HG02970 (cell line): ENCODE data around the gene ABHD16B.
"Not testable (repeated sequence)": the region's sequence is repeated elsewhere in the genome, so short reads cannot be mapped to it uniquely, and the experiment has no call there.

Experiments
- ATAC-seq: cut with Tn5 transposase; IDR thresholded peaks from one replicate; pipeline ENCODE4 v1.9.1; 2021; ENCODE audit warnings: mild to moderate bottlenecking, moderate library complexity, moderate number of reproducible peaks; ENCODE audit not compliant: unreplicated experiment, low FRiP score

ABHD16B gene

GRCh38 chr20:63833776-63834490 is 27.4 kb upstream of the ABHD16B start:
- ATAC-seq: no peak

- no peak for ATAC-seq
Measured at GRCh38 chr20:63834491-63834880, 26.8 kb upstream of the ABHD16B start.

- no peak for ATAC-seq
Measured at GRCh38 chr20:63835021-63835858, 26.1 kb upstream of the ABHD16B start.

DNA sequence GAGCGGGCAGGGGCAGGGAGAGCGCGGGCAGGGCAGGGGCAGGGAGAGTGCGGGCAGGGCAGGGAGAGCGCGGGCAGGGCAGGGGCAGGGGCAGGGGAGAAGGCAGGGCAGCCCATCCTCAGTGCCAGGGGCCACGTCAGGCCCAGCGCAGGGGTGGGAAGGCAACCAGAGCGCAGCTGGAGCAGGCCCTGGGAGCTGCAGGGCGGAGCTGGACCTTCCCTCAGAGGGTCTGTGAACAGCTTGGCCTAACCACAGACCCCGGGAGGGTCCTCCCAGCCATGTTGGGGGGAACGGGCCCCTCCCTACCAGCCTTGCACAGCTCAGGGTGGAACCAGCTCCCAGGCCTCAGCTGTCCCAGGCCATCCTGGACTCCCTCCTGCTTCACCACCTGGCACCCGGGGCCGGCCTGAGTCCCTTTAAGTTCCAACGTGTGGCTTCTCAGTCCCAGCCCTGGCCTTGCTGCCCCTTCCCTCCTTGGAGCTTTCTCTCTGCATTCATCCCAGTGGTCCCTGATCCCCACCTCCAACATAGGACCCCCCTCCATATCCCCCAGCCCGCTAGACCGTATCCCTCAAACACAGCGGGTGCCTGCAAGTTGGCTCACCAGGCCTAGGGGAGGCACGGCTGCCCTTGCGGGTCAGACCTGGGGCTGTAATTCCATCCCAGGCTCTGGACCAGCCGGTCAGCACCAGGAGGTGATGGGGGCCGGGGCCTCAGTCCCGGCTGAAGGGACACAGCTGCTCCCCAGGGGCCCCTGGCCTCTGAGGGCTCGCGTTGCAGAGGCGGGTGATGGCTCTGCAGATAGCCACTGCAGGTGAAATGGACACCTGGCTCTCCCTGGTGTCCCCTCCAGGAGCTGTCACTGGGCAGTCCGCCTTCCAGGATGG is 24.6 kb upstream of the ABHD16B start:
- no peak for ATAC-seq

DNA sequence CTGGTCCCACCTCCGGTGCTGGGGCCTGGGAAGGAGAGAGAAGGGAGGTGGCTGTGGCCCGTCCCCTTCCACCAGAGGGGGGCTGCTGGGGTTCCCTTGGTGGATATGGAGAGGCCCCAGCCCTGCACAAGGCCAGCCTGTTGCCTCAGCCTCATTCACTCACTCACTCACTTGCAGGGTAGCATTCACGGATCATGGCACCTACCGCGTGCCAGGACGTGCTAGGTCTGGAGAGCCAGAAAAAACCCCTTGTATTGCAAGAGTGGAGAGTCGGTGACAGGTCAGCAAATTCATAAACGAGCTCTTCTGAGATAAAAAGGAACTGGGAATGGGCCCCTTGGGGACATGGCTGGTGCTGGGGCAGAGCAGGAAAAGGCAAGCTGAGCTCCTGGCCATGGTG is 23.8 kb upstream of the ABHD16B start:
- ATAC-seq: no peak

- no peak for ATAC-seq
Measured at GRCh38 chr20:63839620-63840019, 21.7 kb upstream of the ABHD16B start.

- no peak for ATAC-seq
Measured at GRCh38 chr20:63840405-63840828, 20.9 kb upstream of the ABHD16B start.

- no peak for ATAC-seq
Measured at GRCh38 chr20:63842258-63842657, 19.0 kb upstream of the ABHD16B start.

DNA sequence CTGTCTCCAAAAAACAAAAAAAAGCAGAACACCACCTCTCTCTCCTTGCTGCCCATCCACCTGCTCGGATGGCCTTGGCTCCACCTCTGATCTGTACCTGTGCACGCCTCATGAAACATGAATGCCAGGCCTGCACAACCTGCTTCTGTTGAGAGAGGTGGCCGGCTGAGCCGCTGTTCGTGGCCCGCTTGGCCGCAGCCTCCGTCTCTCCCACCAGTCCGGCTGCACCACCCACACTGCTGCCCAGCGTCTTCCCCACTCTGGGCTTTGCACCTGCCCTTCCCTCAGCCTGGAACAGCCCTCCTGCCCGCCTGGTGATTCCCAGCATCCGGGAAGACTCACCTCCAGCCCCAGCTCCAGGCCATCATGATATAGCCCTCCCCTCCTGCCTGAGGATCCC is 18.1 kb upstream of the ABHD16B start:
- no peak for ATAC-seq

GRCh38 chr20:63843778-63844177 is 17.5 kb upstream of the ABHD16B start:
- ATAC-seq: no peak

DNA sequence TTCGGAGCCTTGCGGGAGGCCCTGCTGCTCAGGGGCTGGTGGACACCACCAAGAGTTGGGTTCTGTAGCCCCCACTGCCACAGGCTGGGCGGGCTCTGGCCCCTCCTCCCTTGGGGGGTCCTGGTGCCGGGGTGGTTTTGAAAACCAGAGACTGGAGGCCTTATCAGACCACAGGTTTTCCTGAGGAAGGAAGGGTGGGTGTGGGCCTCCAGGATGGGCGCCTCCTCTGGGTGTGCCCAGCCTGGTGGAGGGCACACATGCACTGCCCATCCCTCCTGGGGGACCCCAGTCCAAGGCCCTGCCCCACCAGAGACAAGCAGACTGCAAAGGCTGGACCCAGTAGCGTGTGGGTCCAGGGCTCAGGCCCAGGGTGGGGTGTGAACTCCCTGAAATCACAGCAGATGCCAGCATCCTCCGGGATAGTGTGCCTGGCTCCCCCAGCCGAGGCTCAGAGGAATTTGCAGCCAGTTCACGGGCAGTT is 16.7 kb upstream of the ABHD16B start:
- ATAC-seq: no peak

GRCh38 chr20:63846128-63846771 is 15.0 kb upstream of the ABHD16B start:
- ATAC-seq: no peak

DNA sequence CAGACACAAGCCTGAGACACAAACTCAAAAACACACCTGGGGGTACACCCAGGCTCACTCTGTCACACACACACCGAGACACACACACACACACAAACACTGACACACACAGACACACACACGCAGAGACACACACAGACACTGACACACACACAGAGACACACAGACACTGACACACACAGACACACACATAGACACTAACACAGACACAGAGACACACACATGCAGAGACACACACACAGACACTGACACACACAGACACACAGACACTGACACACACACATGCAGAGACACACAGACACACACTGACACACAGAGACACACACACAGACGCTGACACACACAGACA is 14.4 kb upstream of the ABHD16B start:
- no peak for ATAC-seq

DNA sequence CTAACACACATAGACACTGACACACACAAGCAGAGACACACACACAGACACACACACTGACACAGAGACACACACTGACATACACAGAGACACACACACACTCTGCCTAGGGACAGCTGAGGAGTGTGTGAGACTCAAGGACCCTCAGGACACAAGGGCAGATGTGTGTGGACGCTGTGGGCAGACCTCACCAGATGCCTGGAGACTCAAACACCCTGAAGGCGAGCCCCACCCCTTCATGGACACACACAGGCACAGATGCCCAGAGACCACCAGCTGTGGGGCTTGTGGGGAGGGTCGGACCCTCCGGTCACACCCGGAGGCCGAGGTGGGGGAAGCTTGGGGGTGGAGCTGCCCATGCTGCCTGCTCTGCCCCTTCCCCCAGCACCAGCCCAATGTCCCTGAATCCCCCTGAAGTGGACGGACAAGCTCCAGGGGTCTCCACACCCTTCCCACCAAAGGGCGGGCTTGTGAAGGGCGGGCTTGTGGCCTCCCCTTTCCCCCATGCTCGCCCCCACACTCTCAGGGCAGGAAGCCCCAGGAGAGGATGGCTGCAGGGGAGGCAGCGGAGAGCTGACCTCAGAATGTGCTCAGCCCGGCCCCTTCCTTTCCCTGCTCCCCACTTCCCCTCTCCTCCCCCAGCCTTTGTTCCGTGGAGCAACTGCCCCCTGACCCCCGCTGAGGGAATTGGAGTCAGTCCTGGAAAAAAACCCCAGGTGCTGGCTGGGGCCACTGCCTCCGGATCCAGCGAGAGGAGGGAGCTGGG is 13.9 kb upstream of the ABHD16B start:
- ATAC-seq: no peak

DNA sequence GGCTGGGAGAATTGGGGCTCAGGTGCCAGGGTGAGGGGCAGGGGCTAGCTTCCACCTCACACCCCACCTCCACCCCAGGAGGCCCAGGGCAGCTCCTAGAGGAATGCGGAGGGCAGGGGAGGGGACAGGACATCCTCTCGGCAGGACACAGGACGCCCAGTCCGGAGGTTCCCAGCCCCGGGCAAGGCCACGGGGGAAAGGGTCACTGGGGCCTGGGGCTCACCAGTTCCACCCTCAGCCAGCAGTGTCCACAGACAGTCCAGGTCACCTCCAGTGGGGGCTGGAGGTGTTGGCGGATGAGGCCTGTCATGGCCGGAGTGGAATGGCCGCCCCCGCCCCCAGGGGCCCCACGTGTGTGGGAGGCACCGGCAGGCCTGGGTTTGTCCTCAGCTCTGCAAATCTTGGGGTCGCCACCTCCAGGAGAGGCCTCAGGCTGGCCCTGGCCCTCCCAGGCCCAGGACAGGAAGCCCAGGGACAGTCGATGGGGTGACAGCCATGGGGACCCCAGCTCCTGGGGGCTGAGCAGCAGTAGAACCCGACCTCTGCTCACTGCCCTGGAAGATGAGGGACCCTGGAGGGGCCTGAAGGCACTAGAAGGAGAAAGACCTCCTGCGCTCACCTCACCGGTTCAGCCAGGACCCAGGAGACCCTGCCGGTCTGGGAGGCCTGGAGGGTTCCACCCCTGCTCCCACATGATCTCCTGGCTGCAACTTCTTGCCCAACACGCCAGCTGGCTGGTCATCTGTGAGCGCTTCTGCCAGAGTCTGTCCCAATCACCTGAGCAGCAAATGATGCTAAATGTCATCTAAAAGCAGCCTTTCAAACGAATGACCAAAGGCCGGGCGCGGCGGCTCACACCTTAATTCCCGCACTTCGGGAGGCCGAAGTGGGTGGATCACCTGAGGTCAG is 13.0 kb upstream of the ABHD16B start:
- ATAC-seq: no peak

DNA sequence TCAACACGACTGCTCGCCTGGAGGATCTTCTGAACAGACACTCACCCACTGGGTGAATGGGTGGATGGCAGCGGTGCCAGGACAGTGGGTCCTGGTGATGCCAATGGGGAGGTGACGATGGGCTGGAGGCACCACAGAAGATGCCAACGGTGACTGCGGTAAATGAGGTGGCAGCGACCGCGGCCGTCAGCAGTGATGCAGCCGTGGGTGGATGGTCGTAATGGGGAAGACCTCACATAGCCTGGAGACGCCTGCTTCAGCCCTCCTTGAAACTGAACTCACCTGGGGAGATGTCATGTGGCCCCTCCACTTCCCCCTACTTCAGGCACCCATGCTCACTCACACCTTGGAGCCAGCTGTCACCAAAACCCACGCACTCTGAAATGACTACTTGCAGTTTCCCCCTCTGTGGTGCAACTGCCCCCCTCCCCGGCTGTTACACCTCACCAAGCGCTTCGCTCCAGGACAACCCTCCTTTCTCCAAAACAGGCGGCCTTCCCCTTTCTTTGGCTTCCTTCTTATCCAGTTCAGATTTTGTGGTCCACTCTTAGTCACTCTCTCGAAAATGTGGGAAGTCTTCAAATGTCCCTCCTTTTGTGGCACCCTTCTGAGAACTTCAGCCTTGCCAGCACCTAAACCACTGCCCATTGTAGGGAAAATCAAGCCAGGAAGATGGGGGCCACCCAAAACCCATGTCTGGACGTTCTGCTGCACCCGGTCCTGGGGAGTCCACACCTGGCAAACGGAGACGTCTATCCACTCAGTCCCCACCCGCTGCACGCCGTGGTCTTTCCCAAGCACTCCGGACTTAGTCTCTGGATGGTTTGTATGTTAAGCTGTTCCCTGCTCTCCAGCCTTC is 10.4 kb upstream of the ABHD16B start:
- no peak for ATAC-seq

- not testable (repeated sequence) for ATAC-seq
Measured at GRCh38 chr20:63851548-63851943, 9.8 kb upstream of the ABHD16B start.

- ATAC-seq: not testable (repeated sequence)
Measured at GRCh38 chr20:63853733-63854068, 7.6 kb upstream of the ABHD16B start.
